GM21360 (cell line): Measurements from ENCODE around the gene KNOP1.
"Not testable (repeated sequence)": the region's sequence is repeated elsewhere in the genome, so short reads cannot be mapped to it uniquely, and the experiment has no call there.

Experiments used
- ATAC-seq: cut with Tn5 transposase; IDR thresholded peaks from one replicate; pipeline ENCODE4 v1.9.1; 2021; ENCODE audit warnings: mild to moderate bottlenecking, moderate library complexity; ENCODE audit not compliant: unreplicated experiment

KNOP1 gene

DNA sequence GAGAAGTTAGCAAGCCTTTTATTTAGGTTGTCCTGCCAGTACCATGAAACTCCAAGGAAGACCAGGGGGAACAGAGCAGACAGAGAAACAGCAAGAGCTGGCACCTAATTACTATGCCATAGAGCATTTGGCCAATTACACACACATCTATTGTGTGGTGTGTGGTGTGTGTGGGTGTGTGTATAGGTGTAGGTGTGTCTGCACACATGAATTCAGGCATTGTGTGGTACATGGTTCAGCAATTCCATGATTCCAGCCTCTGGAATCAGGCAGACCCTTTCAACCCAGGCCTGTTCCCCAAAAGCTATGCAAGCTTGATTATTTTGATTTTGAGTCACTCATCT, 25.8 kb upstream of the KNOP1 start:
- ATAC-seq: no peak

DNA sequence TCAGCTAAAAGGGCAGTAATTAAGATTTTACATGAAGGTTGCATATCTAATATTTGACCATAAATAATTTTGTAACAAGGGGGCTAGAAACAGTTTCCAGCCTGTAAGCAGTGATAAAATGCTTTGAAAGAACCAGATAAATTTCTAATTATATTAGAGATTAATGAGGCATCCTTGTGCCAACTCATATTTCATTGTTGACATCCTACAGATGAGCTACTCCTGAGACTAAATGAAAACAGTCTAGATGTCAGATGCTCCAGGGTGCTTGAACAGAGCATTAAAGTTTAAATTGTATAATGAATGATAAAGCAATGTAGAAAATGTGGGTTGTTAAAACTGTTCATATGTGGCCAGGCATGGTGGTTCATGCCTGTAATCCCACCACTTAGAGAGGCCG, 23.3 kb upstream of the KNOP1 start:
- no peak for ATAC-seq

DNA sequence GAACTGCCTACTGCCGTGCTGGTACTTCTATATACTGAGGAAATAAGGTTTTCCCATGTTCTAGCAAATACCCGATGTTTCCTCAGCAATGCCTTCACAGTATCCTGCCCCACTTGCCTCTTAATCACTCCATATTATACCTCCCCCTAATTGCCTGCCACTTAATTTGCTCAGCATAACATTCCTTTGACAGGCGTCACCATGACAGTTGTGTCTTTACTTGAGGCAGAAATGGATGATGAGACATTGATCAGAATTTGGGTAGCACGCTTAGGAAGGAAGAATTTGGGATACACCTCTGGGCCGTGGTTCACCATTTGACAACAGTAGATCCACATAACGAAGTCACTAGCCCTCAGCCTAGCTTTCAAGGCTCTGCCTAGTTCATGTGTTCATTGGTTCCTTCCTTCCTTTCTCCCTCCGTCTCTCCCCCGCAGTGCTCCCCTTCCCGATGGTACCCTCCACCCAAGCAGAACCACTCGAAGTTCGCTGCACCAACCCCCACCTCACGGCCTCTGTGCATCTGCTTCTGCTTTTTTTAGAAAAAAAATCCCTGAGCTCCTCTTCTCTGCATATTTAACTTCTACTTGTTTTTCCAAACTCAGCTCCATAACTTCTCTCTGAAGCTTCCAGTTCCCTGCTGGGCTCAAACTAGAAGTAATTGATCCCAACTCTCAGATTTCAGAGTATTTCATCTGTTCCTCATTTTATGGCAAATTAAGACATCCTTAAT, 19.4 kb upstream of the KNOP1 start:
- no peak for ATAC-seq

DNA sequence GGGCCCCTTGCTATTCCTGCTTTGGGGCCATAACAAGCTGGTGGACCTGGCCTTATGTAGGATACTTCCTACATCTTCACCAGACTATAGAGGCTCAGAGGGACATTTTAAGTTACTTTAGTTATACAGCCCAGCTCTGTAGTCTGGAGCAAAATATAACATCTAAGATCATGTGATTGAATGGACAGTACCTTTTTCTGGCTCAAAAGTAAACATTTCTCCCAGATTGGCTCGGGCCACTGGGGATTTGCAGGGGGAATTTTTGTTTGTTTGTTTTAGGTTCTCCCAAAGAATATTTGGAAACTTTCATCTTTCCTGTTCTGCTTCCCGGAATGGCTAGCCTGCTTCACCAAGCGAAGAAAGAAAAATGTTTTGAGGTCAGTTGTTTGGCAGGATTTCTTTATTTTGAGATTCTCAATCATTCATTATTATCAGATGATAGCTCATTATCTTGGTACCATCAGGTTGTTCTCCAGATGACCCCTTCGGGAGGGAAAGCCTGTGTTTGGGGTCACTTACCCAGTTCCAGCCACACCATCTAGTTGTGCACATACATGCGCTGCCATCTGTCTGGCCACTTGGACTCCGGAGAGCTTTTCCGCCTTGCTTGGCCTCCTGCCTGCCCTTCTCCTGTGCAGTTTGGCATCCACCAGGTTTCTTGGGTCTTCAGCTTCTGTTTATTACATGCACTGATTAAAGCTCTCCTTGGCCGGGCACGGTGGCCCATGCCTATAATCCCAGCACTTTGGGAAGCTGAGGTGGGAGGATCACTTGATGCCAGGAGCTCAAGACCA, 17.2 kb upstream of the KNOP1 start:
- no peak for ATAC-seq

DNA sequence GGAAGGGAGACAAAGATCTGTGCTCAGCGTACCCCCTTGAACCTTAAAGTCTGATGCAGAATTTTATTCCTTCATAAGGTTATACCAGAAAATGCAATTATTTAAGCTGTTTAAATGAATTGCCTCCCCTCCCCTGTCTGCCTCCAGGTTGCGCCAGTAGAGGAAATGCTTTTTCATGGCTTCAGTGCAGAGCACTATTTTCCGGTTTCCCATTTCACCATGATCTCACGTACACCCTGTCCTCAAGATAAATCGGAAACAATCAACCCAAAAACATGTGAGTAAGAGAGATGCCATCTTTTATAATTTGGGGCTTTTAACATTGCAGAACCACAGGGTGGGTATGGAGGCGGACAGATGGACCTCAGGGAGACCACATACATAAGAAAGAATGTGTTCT, 15.5 kb upstream of the KNOP1 start:
- no peak for ATAC-seq

DNA sequence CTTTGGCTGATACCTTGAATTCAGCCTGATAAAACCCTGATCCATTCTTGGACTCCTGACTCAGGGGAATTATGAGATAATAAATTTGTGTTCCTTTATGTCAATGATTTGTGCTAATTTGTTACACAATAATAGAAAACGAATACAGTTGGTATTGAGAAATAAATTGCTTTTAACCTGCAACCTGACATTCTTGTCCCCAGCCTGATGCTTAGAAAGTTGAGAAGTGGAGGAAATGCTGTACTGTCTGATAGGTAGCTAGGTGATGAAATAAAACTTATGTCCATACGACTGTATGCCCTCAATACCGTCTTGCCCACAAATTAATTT, 10.6 kb upstream of the KNOP1 start:
- no peak for ATAC-seq

DNA sequence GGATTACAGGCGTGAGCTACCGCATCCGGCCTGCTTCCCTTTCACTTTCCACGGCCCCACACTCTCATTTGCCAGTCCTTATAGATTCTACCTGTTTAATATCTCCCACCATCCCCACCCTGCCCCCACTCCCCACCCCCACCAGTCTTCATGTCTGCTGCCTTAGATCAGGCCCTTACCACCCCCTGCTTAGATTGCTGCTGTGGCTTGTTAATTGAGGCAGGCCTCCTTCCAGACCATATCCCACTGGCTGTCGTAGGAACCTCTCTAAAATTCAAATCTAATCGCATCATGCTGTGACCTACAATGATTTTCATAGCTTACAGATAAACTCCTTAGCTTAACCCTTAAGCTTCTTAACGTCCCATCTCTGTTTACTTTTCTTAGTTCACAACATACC, 5.0 kb upstream of the KNOP1 start:
- ATAC-seq: no peak

DNA sequence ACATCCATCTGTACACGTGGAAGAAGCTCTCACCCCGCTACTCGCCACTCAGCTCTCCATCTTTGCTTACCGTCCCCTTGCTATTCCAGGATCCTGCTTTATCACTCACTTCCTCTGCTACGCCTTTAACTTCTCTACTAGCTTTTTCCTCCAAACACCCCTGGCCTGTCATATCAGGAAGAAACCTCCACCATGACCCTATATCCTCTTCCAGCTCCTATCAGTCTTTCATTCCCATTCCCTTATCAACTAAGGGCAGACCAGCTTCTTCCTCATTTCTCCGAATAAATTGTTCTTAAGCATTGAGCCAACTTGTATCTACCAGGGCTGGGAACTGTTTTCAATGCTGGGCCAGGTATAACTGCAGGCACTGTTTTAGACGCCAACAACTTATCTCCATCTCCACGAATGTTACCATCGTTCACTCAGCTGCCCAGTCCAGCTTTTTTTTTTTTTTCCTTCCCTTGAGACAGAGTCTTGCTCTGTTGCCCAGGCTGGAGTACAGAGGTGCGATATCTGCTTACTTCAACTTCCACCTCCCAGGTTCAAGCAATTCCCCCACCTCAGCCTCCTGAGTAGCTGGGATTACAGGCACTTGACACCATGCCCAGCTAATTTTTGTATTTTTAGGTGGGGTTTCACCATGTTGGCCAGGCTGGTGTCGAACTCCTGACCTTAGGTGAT, 4.4 kb upstream of the KNOP1 start:
- ATAC-seq: no peak

DNA sequence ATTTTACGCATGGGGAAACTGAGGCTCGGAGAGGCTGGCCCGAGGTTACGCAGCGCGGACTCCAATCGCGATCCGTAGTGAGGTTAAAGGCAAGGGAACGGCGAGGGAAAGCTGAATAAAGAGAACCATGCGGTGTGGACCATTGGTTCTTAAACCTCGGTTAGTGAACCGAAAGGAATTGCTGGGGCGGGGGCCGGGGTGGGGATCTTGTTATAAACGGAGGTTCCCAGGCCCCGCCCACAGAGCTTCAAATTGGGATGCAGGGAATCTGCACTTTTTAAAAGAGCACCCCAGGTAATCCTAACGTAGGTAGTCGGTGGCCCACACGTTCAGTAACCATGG, 568 bp upstream of the KNOP1 start:
- ATAC-seq: no peak

DNA sequence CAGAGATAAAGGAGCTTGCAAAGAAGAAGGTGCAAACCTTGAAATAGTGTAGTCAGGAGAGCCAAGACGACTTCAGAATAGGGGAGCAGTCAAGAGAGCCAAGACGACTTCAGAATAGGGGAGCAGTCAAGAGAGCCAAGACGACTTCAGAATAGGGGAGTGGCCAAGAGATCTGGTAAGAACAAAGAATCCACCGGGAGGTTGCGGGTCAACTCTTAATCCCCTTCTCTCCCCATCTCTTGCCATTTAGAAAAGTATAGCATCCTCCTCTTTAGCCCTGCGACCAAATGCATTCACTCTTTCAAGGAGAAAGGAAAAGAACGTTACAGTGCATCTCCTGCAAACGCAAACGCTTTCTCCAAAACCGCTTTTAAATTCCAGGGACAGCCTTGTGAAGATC, 713 bp downstream of the KNOP1 start:
- no peak for ATAC-seq

DNA sequence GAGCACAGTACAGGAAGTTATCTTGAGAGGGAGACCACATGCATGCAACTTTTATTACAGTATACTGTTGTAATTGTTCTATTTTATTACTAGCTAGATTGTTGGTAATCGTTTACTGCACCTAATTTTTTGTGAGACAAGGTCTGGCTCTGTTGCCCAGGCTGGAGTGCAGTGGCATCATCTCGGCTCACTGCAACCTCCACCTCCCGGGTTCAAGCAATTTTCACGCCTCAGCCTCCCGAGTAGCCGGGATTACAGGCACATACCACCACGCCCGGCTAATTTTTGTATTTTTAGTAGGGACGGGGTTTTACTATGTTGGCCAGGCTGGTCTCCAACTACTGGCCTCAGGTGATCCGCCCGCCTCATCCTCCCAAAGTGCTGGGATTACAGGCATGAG, 1.3 kb downstream of the KNOP1 start:
- ATAC-seq: not testable (repeated sequence)

DNA sequence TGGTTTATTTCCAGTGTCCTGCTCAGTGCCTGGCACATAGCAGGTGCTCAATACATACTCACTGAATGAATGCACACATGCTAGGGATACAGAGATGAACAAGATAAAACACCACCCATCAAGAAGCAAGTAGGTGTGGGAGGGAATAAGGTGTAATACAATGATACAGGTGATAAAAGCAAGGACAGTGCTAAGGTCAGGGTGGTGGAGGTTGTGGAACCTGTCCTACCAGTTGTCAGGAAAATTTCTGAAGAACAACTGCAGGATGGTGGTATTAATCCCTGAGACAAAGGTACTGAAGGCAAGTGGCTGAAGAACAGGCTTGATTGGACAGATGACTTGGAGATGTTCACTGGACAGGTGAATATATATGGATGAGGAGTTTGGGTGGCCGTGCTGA, 1.8 kb downstream of the KNOP1 start:
- ATAC-seq: no peak

DNA sequence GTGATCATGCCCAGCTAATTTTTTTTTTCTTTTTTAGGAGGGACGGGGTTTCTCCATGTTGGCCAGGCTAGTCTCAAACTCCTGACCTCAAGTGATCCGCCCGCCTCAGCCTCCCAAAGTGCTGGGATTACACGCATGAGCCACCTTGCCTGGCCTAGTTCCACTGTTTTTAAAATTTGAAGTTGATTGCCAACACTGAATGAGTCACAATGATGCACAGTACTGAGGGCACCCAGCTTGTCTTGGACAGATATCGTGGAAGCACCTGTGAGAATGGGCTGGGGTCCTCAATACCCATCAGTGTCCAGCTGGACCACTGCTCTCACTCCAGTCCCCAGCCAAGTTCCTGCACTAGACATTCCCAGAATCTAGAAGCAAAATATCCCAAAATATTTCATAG, 2.5 kb downstream of the KNOP1 start:
- no peak for ATAC-seq

DNA sequence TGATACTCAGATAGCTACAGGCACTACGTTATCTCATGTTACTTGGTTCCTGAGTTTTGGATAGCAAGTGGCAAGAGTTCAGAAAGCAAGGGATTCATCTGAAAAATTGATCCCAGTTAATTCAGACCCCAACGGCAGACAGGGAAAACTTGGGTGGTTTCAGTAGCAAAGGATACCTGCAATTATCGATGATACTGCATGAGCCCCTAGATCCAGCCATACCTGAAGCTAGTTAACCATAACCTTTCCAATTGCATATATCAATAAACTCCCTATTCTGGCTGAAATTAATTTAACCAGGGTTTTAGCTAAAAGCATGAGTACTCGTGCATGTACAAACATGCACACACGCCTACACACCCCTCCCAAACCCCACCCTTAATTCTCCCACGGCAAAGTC, 4.3 kb downstream of the KNOP1 start:
- no peak for ATAC-seq

DNA sequence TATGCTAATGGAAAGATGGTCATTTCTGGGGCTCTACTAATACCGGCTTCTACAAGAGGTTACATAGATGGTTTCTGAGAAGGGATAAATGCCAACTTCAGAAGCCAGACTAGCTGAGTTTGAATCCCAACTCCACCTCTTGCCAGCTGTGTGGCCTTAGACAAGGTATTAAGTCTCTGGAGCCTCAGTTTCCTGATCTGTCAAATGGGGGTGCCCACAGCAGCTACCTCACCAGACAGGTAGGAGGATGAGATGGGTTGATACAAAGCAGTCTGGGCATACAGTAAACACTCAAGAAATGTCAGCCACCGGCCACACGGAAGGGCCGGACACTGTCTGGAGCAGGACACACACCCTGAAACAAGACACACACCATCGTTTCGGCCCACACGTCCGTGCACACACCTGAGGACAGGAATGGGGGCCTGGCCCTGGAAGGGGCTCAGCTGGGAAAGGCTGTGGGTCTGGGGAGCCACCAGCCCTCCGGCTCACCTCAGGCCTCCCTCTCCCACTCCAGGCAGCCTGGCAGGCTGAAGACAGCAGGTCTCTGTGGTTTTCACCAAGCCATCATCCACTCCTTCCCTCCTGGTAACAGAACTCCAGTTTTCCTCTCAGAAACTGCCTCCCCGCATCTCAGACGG, 5.5 kb downstream of the KNOP1 start:
- no peak for ATAC-seq

DNA sequence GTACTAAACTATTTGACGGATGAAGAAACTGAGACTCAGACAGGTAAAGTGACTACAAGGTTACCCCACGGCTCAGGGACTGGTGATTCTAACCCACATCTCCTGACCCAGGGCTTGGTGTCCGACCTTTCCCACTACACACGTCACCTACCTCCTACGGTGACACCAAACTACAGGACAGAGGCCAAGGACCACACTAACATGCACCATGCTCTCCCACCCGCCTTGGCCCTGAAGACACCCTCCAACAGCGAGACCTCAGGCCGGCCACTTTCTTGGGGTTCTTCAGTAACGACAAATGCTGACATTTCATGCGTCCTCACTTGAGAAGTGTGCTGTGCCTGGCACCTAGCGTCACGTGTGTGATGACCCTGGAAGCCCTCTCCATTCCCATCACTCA, 6.4 kb downstream of the KNOP1 start:
- no peak for ATAC-seq

DNA sequence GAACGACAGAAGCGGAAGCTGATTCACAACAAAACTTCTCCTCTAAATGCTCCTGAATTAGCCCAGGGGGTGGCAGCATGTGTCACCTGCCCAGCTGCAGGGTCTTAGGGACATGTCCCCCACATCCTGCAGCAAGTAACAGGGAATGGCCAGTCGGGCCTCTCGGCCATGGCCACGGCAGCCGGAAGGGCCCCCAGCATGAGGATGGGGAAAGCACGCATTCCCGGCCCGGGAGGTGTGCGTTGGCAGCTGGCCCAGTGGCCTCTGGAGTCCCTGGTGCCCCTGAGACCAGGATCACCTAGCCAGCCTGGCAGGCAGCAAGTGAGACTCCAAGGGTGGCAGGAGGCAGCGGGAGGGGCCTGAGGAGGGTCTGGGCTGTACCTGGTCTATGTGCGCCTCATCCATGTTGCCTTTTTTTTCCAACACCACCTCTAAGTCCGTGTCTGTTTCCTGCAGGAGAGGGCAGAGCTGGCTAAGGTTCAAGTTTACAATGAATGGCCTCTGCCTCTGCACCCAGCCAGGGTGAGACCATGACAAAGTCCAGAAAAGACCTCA, 7.0 kb downstream of the KNOP1 start:
- ATAC-seq: no peak

DNA sequence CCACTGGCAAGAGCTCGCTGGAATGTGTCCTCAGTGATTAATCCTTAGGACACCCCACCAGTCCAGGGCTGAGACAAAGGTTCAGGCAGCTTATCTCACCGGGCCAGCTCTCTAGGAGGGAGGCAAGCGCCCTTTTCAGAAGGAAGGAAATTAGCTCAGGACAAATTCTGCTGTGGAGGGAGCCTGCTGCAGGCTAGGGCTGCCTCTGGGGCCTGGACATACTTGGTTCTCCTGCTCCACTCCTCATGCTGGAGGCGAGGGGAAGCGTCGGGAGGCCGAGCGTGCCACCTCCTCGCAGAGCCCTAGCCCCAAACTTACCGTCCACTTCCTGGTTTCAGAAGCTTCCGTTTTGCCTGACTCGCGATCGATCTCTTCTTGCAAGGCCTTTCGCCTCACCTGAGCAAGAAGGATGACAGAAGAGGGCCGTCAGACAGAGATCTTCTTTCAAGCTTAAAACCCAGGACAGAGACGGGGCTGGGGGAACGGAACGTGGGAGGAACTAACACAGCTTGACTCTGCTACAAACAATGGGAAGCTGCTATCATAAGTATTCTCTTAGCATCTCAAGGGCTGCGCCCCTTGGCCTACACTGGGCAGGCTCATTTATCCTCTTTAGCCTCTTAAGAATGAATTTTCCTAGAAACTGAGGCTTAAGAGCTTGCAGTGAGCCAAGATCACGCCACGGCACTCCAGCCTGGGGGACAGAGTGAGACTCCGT, 7.7 kb downstream of the KNOP1 start:
- no peak for ATAC-seq

DNA sequence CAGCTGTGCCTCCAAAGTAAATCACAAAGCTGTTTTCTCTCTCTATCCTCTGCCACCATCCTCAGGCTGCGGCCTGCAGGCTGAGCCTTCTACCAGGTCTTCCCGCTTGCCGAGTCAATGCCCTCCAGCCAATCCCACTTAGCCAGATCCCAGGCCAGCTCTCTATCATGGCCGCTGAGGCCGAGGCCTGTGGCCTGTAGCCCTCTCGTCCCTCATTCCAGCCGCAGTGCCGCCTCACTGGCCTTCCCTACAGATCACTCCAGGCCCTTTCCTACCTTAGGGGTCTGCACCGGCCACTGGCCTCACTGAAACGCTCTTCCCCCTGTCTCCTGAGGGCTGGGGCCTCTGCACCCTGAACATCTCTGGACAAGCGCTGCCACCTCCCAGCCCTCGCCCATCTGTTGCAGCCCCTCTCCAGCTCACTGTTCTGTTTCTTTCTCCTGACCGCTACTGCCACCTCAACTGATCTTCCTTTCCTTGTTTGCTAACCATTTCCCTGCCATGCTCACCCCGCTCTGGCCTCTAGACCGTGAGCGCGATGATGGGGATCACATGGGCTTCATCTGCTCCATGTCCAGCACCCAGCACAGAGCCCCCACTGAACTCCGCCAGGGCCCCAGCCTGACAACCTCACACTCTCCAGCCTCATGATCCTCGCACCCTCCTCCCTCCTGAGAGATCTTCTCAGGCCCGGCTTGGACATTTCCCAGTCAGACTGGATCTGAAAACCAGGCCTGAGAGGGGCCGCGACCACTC, 8.5 kb downstream of the KNOP1 start:
- no peak for ATAC-seq
